ENCODE measurements around the gene USF2. TPM values are rescaled to one million over a fixed set of nuclear protein-coding genes. Genes with fewer than 3 reads are reported as not detected.

Gene USF2
- total and polyA plus RNA-seq, 2 donors (not counting 1 experiment from before 2014, with no cell fraction given): 318 to 377 TPM

DNA sequence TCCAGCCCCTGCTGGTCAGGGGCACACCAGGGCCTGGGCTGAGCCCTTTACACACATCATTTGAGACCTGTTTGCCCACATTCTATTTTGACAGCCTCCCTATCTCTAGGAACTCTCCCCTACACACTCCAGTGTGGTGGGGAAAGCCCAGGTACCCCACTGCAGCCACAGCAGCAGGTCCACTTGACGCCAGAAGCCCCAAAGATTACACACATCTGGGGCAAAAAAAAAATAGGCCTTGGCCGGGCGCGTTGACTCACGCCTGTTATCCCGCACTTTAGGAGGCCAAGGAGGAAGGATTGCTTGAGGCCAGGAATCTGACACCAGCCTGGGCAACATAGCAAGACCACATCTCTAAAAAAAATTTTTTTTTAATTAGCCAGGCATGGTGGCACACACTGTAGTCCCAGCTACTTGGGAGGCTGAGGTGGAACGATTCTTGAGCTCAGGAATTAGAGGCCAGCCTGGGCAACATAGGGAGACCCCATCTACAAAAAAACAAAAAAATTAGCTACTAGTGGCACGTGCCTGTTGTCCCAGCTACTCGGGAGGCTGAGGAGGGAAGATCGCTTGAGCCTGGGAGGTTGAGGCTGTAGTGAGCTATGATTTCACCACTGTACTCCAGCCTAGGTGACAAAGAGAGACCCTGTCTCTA is 42.2 kb downstream of the USF2 start:
- H3K27me3 Mint-ChIP-seq: no peaks in the 10 kb centered on the region
- H4K20me1 ChIP-seq (ENCODE audit: control insufficient read depth, insufficient read depth, low read length, poor library complexity, severe bottlenecking): no peaks in the 10 kb centered on the region
- H3K4me3 Mint-ChIP-seq: no peak overlapping the region
- ChIA-PET CTCF (interaction anchor here (0.8 to 1.1 kb wide), 2 partner anchors 42 to 184 kb away, joined by 3 to 4 read pairs; no protein-coding TSS in a partner anchor), POLR2A (no interaction called here)
- no peak overlapping the region for H3K27ac ChIP-seq (ENCODE audit: low read length in 2 of 2)
- peaks cover 39 to 69% of the 10 kb centered on the region in 2 donors for H3K4me1 ChIP-seq (ENCODE audit: control insufficient read depth in 2 of 2, insufficient read depth in 2 of 2, low read length in 2 of 2)
- DNase-seq: no peak
- no peak overlapping the region for H3K4me3 ChIP-seq (ENCODE audit: control extremely low read depth in 1 of 5, extremely low read depth in 1 of 5, insufficient read depth in 1 of 5, low read depth in 2 of 5, low read length in 4 of 5)
- H3K9ac ChIP-seq (ENCODE audit: low read length): no peak overlapping the region
- peaks cover 63% of the 10 kb centered on the region for H3K79me2 ChIP-seq (ENCODE audit: control insufficient read depth, insufficient read depth, low read length)
- no peak overlapping the region for H3K27ac Mint-ChIP-seq
- H3K9me3 Mint-ChIP-seq (ENCODE audit: insufficient read depth): no peaks in the 10 kb centered on the region
- H3K27me3 ChIP-seq (replicated peaks in 1 of 4; ENCODE audit: control extremely low read depth in 1 of 4, control insufficient read depth in 3 of 4, insufficient read depth in 4 of 4, low read length in 3 of 4): no peaks in the 10 kb centered on the region
- no peak overlapping the region for H2AFZ ChIP-seq (ENCODE audit: insufficient read depth, low read depth, low read length, poor library complexity, severe bottlenecking)
- no peaks in the 10 kb centered on the region for H3K36me3 ChIP-seq (replicated peaks in 1 of 2; ENCODE audit: control extremely low read depth in 1 of 2, control insufficient read depth in 1 of 2, extremely low read depth in 1 of 2, insufficient read depth in 2 of 2, low read length in 1 of 2)
- peaks cover 57% of the 10 kb centered on the region for H3K4me1 Mint-ChIP-seq
- no peak for ATAC-seq (ENCODE audit: low read depth)
- WGBS (ENCODE audit: insufficient coverage): 97% methylated on average over 6 of the region's 10 CpGs
- TF ChIP-seq EZH2 (IDR thresholded peaks at IDR 0.05; ENCODE audit: borderline replicate concordance, insufficient read depth, low read depth, low read length, poor library complexity, severe bottlenecking) (no peak), CTCF (IDR thresholded peaks at IDR 0.05) (no peak)
- intact Hi-C loops (cut with micrococcal nuclease): no loop called here
- H3K9me3 ChIP-seq (ENCODE audit: control extremely low read depth in 1 of 3, control insufficient read depth in 2 of 3, insufficient read depth in 1 of 3, low read length in 2 of 3): no peaks in the 10 kb centered on the region
- H3K4me2 ChIP-seq (replicated peaks; ENCODE audit: low read depth, low read length, poor library complexity, severe bottlenecking): peak overlapping the region; percentile 15

DNA sequence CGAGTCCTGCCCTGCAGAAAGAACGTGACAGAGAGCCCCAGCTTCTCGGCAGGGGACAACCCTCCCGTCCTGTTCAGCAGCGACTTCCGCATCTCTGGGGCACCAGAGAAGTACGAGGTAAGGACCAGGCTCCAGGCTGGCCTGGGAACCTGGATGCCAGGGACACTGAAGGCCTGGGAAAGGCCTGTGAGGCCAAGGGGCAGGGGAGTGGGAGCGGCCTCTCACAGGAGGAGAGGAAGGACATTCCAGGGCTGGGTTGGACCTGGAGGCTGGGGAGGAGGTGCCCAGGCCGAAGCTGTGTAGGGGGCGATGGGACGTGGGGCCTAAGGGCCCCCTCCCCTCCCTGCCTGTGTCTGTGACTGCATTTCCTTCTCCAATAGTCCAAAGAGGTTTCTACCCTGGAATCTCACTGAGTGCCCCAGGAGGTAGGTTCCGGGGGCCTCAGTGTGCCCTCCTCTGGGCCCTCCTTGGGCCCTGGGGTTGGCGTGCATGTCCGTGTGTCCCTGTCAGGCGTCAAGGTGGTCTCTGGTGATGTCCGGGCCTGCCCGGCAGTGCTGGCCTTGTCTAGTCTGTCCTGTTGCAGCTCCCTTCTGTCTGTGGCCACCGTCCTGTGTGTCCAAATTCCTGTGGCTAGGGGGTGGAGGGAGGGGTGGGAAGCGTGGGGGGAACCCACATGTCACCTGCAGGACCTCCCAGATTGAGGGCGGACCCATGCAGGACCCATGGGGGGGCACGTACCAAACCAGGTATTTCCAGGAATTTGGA is 43.3 kb downstream of the USF2 start:
- peak overlapping the region; percentile 26 for H2AFZ ChIP-seq (ENCODE audit: insufficient read depth, low read depth, low read length, poor library complexity, severe bottlenecking)
- no peak for TF ChIP-seq CTCF (IDR thresholded peaks at IDR 0.05)
- 84% methylated on average over 17 of the region's 21 CpGs for WGBS (ENCODE audit: insufficient coverage)
- no peak overlapping the region for H3K4me3 ChIP-seq (ENCODE audit: control extremely low read depth in 1 of 5, extremely low read depth in 1 of 5, insufficient read depth in 1 of 5, low read depth in 2 of 5, low read length in 4 of 5)
- no peaks in the 10 kb centered on the region for H4K20me1 ChIP-seq (ENCODE audit: control insufficient read depth, insufficient read depth, low read length, poor library complexity, severe bottlenecking)
- intact Hi-C loops (cut with micrococcal nuclease): no loop called here
- Mint-ChIP-seq H3K27me3 (no peaks in the 10 kb centered on the region), H3K27ac (no peak overlapping the region), H3K9me3 (ENCODE audit: insufficient read depth) (no peaks in the 10 kb centered on the region), H3K4me1 (peaks cover 57% of the 10 kb centered on the region), H3K4me3 (no peak overlapping the region)
- no peak overlapping the region for H3K9ac ChIP-seq (ENCODE audit: low read length)
- no peak for DNase-seq
- ChIA-PET POLR2A (interaction anchor here (0.7 kb wide), 1 partner anchor 410 kb away, joined by 8 read pairs; no protein-coding TSS in a partner anchor), CTCF (interaction anchor here (0.6 to 1.1 kb wide), 2 partner anchors 152 to 183 kb away, joined by 3 to 4 read pairs; no protein-coding TSS in a partner anchor)
- ATAC-seq (ENCODE audit: low read depth): no peak
- H3K9me3 ChIP-seq (ENCODE audit: control extremely low read depth in 1 of 3, control insufficient read depth in 2 of 3, insufficient read depth in 1 of 3, low read length in 2 of 3): no peaks in the 10 kb centered on the region
- no peak overlapping the region for H3K27ac ChIP-seq (ENCODE audit: low read length in 2 of 2)
- H3K79me2 ChIP-seq (ENCODE audit: control insufficient read depth, insufficient read depth, low read length): peaks cover 60% of the 10 kb centered on the region
- H3K36me3 ChIP-seq (replicated peaks in 1 of 2; ENCODE audit: control extremely low read depth in 1 of 2, control insufficient read depth in 1 of 2, extremely low read depth in 1 of 2, insufficient read depth in 2 of 2, low read length in 1 of 2): no peaks in the 10 kb centered on the region
- no peak overlapping the region for H3K4me2 ChIP-seq (replicated peaks; ENCODE audit: low read depth, low read length, poor library complexity, severe bottlenecking)
- peaks cover 43 to 71% of the 10 kb centered on the region in 2 donors for H3K4me1 ChIP-seq (ENCODE audit: control insufficient read depth in 2 of 2, insufficient read depth in 2 of 2, low read length in 2 of 2)
- H3K27me3 ChIP-seq (replicated peaks in 1 of 4; ENCODE audit: control extremely low read depth in 1 of 4, control insufficient read depth in 3 of 4, insufficient read depth in 4 of 4, low read length in 3 of 4): no peaks in the 10 kb centered on the region

Measured in B cell (primary cell).